RPMI7951 (cell line): ENCODE measurements around the gene SRGAP2C. TPM values are rescaled to one million over a fixed set of nuclear protein-coding genes. Genes with fewer than 3 reads are reported as not detected.
"Not testable (repeated sequence)": the region's sequence is repeated elsewhere in the genome, so short reads cannot be mapped to it uniquely, and the experiment has no call there.

Source experiments
- DNase-seq: peaks from one replicate; pipeline ENCODE4 v3.0.0-alpha.2; 2012; ENCODE audit warnings: low read depth
- total RNA-seq: library from RNA; depleted of rRNA; stranded (reverse); fragments of >200 nt; shearing (Covaris generic); gene quantifications from 2 replicates; pipeline ENCODE4 v1.2.3, GENCODE V29; 2014; rRNA removed

The SRGAP2C gene
- total RNA-seq, result 36.4 and 38.7 TPM in 2 replicates

DNA sequence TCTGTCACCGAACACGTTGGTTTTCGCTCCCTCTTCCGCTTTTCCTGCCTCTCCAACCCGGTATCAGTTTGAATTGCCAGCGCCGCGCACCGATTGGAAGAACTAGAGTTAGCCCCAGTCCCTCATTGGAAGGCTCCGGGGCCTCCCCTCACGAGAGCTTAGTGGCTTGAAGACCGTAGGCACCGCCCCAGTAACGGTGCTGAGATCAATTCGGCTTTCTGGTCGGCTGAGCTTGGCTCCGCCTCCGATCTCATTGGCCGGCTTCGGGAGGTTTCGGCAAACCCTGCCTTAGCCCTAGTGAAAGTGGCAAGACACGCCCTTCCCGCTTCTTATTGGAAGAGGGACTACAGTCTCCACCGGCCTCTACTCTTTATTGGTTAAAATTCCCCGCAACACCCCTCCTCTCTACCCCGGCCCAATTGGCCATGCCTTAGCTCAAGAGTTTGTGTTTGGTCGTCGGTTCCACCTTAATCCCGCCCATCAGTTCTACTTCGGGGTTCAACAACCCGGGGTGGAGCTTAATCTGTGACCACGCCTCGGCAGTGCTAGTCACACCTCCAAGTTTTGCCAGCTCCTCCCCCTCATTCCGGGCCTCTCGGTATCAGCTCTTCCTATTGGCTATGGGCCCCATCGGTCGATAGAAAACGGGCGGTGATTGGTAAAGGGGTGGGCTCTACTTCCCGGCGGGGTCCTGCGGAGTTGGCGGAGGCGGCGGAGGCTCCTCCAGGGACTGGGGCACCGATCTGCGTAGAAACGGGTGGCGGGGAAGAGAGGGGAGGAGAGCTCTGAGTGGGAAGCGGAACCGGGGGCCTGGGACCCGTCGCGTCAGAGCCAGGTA lies at the start of gene SRGAP2C, which contains the start of gene FAM72B:
Gene SRGAP2C, plus strand, starts transcription at position 686 of the 838 bp plus-strand sequence. CDS start 2,472 bp downstream, outside the sequence.
Gene FAM72B, minus strand, starts transcription at position 51 of the 838 bp plus-strand sequence. CDS start 851 bp downstream, outside the sequence.
- peak; percentile 100 for DNase-seq

DNA sequence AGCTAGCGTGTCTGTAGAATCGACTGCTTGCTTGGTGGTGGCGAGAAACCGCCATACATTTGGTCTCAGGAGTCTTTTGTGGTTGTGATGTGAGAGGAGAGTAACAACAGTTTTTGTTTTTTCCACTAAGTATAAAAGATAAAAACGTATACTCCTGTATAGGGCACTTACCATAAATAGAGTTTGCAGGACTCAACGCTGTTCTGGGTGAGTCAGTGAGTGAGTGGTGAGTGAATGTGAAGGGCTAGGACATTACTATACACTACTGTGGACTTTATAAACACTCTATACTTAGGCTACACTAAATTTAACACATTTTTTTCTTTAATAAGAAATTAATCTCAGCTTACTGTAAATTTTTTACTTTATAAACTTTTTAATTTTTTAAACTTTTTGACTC lies 44.4 kb upstream of the SRGAP2C start:
- DNase-seq, result not testable (repeated sequence)

DNA sequence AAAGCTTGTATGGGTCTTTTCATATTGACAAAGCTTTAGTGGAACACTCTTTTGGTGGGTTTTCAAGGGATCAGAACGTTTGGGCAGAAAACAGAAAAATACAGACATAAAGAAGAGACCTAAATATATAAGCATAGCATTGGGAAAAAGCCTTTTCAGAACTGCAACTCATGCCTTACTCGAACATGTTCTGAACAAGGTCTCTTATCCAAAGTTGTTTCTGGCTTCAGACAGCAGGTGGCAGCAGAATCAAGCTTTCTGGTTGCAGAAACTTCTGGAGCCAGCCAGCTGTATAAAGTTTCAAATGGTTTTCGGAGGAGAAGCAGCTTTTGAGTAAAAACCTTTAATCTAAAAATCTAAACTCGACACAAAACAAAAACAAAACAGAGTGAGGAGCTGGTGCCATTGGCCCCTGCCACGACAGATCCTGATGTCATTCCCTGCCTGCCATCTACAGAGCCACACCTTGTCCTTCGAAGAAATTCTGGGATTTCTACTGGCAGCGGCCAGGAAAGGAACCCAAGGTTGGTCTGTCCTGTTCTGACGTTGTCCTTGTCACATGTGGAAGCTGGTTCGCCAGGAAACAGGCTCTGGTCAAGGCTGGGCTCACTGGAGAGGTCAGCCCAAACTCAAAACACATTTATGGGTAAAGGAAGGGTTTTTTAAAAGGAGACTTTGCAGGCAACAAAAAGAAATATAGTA lies 36.1 kb upstream of the SRGAP2C start:
- DNase-seq, result not testable (repeated sequence)

DNA sequence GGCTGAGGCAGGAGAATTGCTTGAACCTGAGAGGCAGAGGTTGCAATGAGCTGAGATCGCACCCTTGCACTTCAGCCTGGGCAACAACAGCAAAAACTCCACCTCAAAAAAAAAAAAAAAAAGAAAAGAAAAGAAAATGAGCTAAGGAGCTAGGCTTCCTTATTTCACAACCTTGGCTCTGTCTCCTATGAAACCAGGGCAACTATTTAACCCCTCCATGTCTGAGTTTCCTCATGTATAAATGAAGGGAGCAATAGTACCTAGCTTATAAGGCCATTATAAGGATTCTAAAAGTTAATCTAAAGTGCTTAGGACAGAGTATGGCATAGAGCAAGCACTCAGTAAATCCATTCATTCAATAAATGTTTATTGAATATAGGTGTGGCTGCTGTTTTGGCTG lies 33.5 kb upstream of the SRGAP2C start:
- DNase-seq, result not testable (repeated sequence)

DNA sequence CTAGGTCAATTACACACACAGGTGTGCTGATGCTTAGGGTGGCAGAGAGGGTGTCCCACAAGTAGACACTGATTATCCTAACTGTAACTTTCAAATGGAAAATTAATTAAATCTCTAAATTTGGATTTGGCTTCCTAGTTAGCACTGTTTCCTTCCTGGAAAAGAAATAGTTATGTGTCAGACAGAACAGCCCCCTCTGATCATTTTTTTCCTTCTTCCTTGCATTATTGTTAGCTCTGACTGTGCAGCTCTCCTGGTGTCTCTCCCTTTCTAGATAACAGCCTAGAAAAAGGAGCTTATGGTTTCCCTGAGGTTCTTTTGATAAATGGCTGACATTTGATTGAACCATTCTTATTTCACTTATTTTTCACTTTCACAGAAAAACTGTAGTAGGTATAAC lies 32.0 kb upstream of the SRGAP2C start:
- DNase-seq, result not testable (repeated sequence)

DNA sequence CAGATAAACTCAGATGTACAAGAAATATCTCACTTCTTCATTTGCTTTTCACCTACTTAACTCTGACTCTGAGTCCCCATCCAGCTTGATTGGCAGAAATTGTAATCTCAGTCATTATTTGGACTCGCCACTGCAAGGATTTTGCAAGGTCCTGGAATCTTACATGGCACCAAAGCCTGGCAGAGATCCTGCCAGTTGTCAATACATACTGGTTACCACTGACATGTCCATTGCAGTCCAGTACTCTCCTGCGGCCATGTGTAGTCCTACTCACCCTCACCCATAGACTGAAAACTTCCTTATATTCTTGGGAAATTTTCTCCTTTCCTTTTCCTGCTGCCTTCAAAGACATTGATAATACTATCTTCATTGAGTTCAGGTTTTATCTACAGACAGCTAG lies 30.0 kb upstream of the SRGAP2C start:
- not testable (repeated sequence) for DNase-seq

DNA sequence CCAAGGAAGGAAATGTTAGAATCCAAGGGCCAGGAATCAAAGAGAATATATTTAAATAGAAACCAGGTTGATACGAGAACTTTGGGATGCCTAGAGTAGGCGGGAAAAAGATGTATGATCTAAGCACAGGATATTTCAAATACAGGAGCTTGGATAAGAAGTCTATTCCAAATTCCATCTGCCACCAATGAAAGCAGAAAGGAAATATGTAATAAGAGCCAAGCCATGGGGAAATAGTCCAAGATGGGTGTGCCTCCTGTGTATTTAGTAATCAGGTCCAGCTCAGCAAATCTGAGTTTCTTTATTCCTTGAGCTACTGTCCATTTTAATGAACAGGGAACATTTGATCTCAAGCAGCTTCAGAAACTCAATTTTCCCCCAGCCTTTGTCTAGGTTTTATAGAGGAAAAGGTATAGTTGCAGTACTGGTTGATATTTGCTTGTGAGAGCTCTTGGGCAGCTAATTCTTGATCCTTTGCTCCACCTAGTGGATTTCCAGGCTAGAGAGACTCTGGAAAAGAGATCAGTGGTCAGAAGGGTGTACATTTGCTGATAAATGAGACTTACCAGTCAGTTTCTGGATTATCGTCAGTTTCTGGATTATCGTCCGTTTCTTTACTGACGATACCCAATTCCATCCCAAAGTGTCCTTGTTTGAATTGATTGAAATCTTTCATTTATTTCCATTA lies 29.0 kb upstream of the SRGAP2C start:
- DNase-seq, result peak; percentile 45

DNA sequence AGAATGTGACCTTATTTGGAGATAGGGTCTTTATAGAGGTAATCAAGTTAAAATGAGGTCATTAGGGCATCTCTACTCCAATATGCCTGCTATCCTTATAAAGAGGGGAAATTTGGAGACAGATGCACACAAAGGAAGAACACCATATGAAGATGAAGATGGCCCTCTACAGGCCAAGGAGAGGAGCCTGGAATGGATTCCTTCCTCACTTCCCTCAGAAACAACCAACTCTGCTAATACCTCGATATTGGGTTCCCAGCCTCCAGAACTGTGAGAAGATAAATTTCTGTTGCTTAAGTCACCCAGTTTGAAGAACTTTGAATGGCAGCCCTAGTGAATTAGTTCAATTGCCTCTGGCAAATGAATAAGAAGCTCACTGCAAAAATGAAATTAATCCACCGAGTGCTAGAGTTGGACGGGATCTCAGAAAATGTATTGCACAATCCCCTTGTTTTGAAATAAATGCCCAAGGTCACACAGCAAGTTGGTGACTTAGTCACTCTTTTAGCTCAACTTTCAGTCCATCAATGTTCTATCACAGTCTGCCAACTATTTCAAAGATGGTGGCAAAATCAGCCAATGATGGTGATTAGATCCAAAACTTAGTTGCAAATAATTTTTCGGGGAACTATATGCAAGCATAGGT lies 27.7 kb upstream of the SRGAP2C start:
- not testable (repeated sequence) for DNase-seq

DNA sequence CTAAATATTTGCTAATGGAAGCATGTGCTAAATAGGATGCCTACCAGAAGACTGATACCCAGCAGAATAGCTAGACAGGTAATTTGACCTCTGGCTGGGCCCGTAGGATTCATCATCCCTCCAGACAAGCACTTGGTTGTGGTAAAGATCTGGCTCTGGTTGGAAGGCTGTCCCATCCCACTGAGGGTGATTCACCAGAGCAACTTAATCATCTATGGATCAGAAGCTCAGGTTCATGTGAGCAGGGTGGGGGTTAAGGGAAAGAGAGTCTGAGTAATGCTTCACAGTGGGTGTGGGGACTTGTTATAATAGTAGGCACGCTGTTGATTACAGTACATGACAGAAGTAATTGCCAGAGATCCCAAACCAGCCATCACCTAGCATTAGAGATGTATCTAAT lies 27.2 kb upstream of the SRGAP2C start:
- DNase-seq, result not testable (repeated sequence)

DNA sequence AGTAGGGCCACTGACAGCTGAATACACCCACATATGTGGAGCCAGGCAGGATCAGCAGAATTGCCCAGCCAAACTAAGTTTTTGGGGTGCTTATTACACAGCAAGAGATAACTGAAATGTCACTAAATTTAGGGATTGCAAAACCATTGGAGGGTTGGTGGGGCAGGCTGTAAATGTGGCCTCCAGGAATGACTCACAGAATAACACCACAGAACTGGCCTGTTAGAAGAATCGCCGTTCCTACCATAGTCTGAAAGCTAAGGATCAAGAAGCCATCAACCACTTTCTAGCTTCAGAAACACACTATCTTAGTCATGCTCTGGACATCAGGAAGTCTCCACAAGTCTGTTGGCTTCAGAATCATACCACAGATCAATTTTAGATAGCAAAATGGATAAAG lies 24.7 kb upstream of the SRGAP2C start:
- DNase-seq, result peak; percentile 0

DNA sequence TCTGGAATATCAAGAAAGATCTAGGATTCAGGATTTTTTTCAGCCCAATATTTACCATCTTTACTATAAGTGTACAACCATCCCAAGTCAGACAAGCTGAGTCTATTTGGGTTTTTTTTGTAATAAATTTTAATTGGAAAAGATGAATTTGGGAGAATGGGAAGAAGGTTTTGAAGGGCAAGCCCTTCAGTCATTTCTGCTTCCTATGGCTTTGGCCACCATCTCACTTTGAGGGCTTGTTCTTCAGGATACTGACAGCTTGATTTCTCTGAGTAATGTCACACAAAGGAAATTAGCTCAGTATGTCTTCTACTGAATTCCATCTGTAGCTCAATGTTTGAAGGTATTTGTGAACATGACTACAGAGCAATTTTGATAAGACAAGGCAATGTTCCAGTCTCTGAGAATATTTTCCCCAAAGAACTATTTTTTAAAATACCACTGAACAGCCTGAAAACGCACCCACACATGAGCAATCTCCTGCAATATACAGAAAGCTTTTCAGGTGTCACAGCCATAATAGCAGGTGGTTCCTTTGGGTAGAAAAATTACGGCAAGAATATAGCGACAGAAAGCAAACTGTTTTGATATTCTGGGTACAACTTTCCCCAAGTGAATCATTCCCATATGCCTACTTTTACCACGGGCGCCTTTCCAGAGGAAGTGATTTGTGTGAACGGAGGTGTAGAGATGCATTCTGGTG lies 23.4 kb upstream of the SRGAP2C start:
- not testable (repeated sequence) for DNase-seq

DNA sequence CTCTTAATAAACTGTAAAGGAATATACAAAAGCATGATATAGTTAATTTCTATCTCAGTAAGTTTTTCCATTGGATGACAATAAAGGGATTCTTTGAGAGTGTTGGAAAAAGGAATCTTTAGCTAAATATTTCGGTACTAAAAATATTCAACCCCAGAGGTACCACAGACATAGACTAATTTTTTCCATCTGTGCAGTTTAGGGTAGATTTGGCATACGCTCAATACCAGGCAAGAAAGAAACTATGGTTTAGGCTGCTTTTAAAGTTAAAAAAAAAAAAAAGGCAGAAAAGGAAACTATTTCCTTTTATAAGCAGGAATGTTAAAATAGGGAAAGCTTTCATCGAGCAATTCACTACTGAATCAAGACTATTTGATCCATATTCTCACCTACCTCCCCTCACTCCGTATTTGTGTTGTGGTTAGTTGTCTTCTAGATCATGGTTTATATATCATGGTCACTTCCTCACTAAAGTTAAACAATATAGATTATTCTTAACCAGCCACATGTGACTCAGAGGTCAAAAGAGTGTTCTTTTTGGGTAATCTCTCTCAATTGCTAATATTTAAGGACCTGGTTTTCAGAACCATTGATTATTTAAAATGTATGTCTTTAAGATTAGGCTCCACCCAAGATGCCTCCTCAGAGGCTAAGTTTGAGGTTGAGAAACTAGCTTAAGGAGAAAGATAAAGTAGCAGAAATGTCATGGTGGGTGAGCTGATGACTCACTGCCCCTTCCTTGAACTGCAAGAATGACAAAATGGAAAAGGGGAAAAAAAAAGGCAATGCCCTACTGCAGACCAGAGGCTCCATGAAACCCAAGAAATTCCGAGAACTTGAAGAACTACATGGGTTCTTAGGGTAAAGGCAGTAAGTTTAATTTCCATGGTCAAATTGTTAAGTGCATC lies 20.7 kb upstream of the SRGAP2C start:
- peak; percentile 85 for DNase-seq

DNA sequence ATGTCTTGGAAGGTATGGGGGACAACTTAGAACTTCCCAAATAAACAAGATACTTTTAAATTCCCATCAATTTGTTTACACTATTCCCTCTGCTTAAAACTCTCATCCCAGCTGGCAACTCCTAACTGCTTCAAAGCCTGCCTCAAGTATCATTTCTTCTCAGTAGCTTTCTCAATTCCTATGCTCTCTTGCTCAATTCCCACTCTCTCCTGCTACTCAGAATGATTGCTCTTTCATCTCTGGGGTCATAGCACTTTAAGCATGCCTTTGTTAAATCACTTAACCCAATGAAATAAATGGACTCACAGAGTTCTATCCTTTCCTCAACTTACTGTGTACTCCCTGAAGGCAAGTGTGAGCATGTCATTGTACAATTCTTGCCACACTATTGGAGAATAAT lies 19.5 kb upstream of the SRGAP2C start:
- DNase-seq, result peak; percentile 2

DNA sequence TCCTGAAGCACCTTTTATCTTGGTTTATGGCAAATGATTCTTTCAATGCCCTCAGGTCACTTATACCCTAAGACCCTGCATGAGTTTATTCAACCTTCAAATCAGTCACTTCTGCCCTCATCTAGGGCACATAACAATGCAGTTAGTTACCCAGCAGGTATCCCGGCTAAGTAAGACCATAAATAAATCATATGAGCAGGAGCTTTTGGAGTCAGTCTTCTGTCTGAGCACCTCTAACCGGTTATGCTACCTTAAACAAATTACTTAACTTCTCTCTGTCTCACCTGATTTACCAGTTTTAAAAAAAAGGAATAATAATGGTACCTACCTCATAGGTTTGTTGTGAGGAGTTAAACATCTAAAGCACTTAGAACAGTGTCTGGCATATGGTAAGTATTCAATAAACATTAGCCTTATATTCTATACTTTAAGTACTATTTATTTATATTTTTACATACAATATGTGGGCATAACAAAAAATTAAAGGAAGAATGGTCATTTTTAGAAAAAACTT lies 17.5 kb upstream of the SRGAP2C start:
- not testable (repeated sequence) for DNase-seq

DNA sequence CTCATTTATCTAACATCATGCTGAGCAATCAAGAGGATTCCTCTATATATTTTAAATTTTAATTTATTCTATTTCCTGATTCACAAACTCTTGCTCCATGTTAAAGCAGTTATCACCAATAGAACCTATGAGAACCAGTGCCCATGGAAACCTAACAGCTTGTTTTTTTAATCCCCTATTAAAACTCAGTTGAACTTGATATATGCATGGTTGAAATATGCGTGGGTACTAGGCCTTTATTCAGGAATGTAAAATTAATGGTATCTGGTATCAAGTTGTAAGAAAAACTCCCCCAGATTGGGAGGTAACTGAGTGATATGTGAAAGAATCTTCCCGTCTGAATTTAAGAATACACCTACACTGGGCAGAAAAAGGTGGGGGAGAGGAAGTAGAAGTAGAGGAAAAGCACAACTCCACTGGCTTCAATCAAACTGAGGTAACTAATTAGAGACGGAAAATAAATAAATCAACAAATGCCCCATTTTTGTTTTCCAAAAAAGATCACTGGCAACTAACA lies 16.6 kb upstream of the SRGAP2C start:
- DNase-seq, result not testable (repeated sequence)

DNA sequence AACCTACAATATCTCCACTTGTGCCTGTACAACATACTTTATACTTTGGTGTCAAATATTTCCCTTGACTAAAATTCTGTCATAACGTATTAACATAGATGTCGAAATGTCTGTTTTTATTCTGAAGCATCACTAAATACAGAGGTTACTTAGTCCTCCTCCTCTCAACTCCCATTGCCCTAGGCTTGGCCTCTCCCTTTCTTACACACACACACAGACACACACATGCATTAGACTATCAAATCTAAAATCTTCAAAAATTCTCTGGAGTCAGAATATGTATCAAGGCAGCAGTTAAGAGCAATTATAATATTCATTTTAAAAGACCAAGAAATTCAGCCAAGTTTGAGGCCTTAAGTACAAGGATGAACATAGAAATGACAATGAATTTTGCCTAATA lies 8.1 kb upstream of the SRGAP2C start:
- not testable (repeated sequence) for DNase-seq

DNA sequence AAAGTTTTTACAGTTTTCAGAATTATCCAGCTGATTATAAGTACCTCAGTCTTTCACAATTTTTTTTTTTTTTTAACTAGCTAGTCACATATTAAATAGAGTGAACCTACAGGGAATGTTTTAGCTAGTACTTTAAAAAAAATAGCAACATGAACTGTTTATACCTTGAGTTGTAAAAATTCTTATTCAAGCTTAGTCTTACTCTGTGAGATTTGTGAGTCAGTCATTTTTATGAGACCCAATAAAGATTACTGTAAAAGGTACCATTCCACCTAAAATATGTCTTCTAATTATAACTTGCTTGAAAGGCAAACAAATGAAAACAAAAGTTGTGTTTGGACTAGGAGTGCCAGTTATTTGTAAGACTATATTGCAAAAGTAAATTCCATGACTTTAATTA lies 6.6 kb upstream of the SRGAP2C start:
- not testable (repeated sequence) for DNase-seq

DNA sequence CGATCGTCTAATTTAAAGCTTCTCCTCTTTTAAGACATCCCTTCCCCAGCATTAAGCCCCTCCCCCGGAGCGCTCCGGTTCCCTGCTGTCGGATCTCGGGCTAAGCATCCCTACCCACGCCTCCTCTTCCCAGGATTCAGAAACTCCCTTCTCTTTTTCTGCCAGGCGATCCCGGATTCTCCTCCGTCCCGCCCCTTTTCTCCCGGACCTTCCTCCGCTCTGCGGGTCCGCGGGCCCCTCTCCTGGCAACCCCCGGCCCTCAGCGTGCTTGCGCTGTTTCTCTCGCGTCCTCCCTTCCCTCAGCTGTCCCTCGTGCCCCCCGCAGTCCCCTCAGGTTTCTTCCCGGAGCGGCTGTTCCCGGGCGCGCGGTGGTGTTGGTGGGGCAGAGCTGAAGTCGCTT lies 908 bp upstream of the SRGAP2C start:
- DNase-seq, result peak; percentile 49

DNA sequence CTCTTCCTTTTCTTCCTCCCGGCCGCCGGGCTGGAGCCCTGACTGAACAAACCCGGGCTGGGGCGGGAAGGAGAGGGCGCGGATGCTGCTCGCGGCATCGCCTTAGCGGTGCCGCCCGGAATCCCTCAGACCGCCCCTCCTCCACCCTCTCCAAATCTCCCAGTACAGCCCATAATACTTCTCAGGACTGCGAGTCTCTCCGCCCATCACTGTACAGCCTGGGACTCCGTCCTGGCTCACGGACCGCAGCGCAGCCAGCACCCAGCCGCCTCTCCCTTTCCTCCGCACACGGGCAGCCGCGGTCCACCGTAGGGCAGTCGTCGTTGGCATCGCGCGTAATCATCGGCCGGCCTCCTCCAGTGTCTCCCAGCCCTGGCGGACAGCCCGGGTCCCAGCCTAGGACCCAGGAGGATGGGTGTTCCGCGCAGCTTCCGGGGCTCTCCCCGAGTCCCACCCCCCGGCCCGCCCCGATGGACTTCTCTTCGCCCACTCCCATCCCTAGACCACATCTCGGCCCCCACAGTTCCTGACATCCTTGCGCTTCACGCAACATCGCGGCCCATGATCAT lies 449 bp downstream of the SRGAP2C start:
- DNase-seq, result not testable (repeated sequence)
